B cell (primary cell): ENCODE data around the gene ERC2. TPM values are rescaled to one million over a fixed set of nuclear protein-coding genes. Genes with fewer than 3 reads are reported as not detected.

Experiments
- ATAC-seq: fragments of 200-7000 bp; cut with Tn5 transposase; one replicate; pipeline ENCODE4 v1.10.0; 2021; ENCODE audit warnings: low read depth, mild to moderate bottlenecking, moderate number of reproducible peaks, moderate library complexity
- CTCF ChIA-PET: fragments of 350-600 bp; sonication (Branson Sonifier 250); formaldehyde crosslinking; loops from one replicate; lab custom pipeline; 2021; ENCODE audit warnings: antibody characterized with exemption, inconsistent platforms; lab: Charles Lee
- POLR2A ChIA-PET: fragments of 350-600 bp; sonication (Branson Sonifier 250); formaldehyde crosslinking; loops from one replicate; lab custom pipeline; 2021; ENCODE audit warnings: antibody characterized with exemption; lab: Charles Lee
- DNase-seq: peaks from one replicate; pipeline ENCODE4 v3.0.0; 2013
- H2AFZ ChIP-seq: 2 replicates; pipeline ENCODE4 v1.6.1; 2012; ENCODE audit warnings: mild to moderate bottlenecking, low read depth, low read length; ENCODE audit not compliant: insufficient read depth, poor library complexity, severe bottlenecking
- H3K27ac ChIP-seq, 2 donors: 1 replicate in 1 of 2; 2 replicates in 1 of 2; pipeline ENCODE4 v1.5.1; 2012 to 2013; ENCODE audit warnings: low read length in 2 of 2, mild to moderate bottlenecking in 2 of 2, moderate library complexity in 1 of 2
- H3K27me3 ChIP-seq, 4 experiments: fragments of 200-600 bp in 1 of 4; sonication (generic) in 1 of 4; replicated peaks in 1 of 4; 1 replicate in 2 of 4; 2 replicates in 2 of 4; pipeline versions ENCODE4 v1.6.1 to v1.7.0; 2013 to 2016; ENCODE audit warnings: low read length in 3 of 4, mild to moderate bottlenecking in 2 of 4, mixed read lengths in 1 of 4, moderate library complexity in 1 of 4; ENCODE audit not compliant: insufficient read depth in 4 of 4, control insufficient read depth in 3 of 4; ENCODE audit errors: control extremely low read depth in 1 of 4
- H3K36me3 ChIP-seq, 2 experiments: replicated peaks in 1 of 2; 1 replicate in 1 of 2; 2 replicates in 1 of 2; pipeline versions ENCODE4 v1.6.1 to v1.7.1; 2013; ENCODE audit warnings: low read length in 1 of 2; ENCODE audit not compliant: insufficient read depth in 2 of 2, control insufficient read depth in 1 of 2; ENCODE audit errors: control extremely low read depth in 1 of 2, extremely low read depth in 1 of 2
- H3K4me1 ChIP-seq, 2 donors: fragments of 200-600 bp in 1 of 2; sonication (generic) in 1 of 2; 1 replicate in 1 of 2; 2 replicates in 1 of 2; pipeline versions ENCODE4 v1.5.1 to v1.6.1; 2013 to 2017; ENCODE audit warnings: low read length in 2 of 2; ENCODE audit not compliant: control insufficient read depth in 2 of 2, insufficient read depth in 2 of 2
- H3K4me2 ChIP-seq: replicated peaks from 2 replicates; pipeline ENCODE3; 2012; ENCODE audit warnings: mild to moderate bottlenecking, low read depth, low read length; ENCODE audit not compliant: poor library complexity, severe bottlenecking
- H3K4me3 ChIP-seq, 5 experiments: fragments of 200-600 bp in 1 of 5; sonication (generic) in 1 of 5; 1 replicate in 3 of 5; 2 replicates in 2 of 5; pipeline versions ENCODE4 v1.5.1 to v1.7.0; 2011 to 2016; ENCODE audit warnings: low read length in 4 of 5, mild to moderate bottlenecking in 4 of 5, low read depth in 2 of 5, control low read depth in 1 of 5, moderate library complexity in 1 of 5; ENCODE audit not compliant: insufficient read depth in 1 of 5; ENCODE audit errors: control extremely low read depth in 1 of 5, extremely low read depth in 1 of 5
- H3K79me2 ChIP-seq: fragments of 200-600 bp; sonication (generic); one replicate; pipeline ENCODE4 v1.6.0; 2016; ENCODE audit warnings: low read length; ENCODE audit not compliant: control insufficient read depth, insufficient read depth
- H3K9ac ChIP-seq: fragments of 200-600 bp; sonication (generic); 2 replicates; pipeline ENCODE4 v1.6.1; 2017; ENCODE audit warnings: mild to moderate bottlenecking, low read length, moderate library complexity
- H3K9me3 ChIP-seq, 3 donors: one replicate each; pipeline versions ENCODE4 v1.6.1 to v1.7.1; 2013; ENCODE audit warnings: low read length in 2 of 3; ENCODE audit not compliant: control insufficient read depth in 2 of 3, insufficient read depth in 1 of 3; ENCODE audit errors: control extremely low read depth in 1 of 3
- H4K20me1 ChIP-seq: 2 replicates; pipeline ENCODE4 v1.6.0; 2012; ENCODE audit warnings: mild to moderate bottlenecking, low read length; ENCODE audit not compliant: insufficient read depth, control insufficient read depth, poor library complexity, severe bottlenecking
- H3K27ac Mint-ChIP-seq: one replicate; pipeline ENCODE4 v1.8.0; 2021; ENCODE audit warnings: mixed read lengths
- H3K27me3 Mint-ChIP-seq: one replicate; pipeline ENCODE4 v1.8.0; 2021; ENCODE audit warnings: mixed read lengths
- H3K4me1 Mint-ChIP-seq: one replicate; pipeline ENCODE4 v1.8.0; 2021; ENCODE audit warnings: mixed read lengths
- H3K4me3 Mint-ChIP-seq: one replicate; pipeline ENCODE4 v1.8.0; 2021; ENCODE audit warnings: mixed read lengths
- H3K9me3 Mint-ChIP-seq: one replicate; pipeline ENCODE4 v1.8.0; 2022; ENCODE audit warnings: mixed read lengths; ENCODE audit not compliant: insufficient read depth
- EZH2 ChIP-seq: IDR thresholded peaks from 2 replicates; pipeline ENCODE4 v1.6.1; 2012; ENCODE audit warnings: borderline replicate concordance, low read depth, mild to moderate bottlenecking, moderate library complexity, low read length; ENCODE audit not compliant: insufficient read depth, poor library complexity, severe bottlenecking
- WGBS: methylation state at CpG from one replicate; pipeline ENCODE4 v1.1.5; 2013; ENCODE audit warnings: missing lambda C conversion rate; ENCODE audit not compliant: insufficient coverage; 5-methylcytosine and 5-hydroxymethylcytosine counted together
- intact Hi-C: fragments of 100-400 bp; cut with micrococcal nuclease; formaldehyde crosslinking; loops from one replicate; pipeline ENCODE4 v1.10.0; 2022
- polyA plus RNA-seq: library from polyadenylated mRNA; depleted of rRNA; stranded (reverse); fragments of >200 nt; gene quantifications from 2 replicates; pipeline ENCODE4 v1.2.3, GENCODE V29; 2012
- total RNA-seq, 2 donors: library from RNA; stranded (reverse); fragments of 120-200 nt in 1 of 2; gene quantifications; 1 replicate in 1 of 2; 2 replicates in 1 of 2; pipeline versions ENCODE4 v1.2.3 to v1.2.4, GENCODE V29; 2013 to 2022
- TF ChIP-seq, protein P1 (sequence below): fragments of 200-600 bp; IDR thresholded peaks from one replicate; pipeline ENCODE4 v1.8.0; 2022; ENCODE audit warnings: antibody characterized with exemption, mild to moderate bottlenecking

ERC2 gene
- total and polyA plus RNA-seq, 2 donors (not counting 1 experiment from before 2014, with no cell fraction given), result not detected

DNA sequence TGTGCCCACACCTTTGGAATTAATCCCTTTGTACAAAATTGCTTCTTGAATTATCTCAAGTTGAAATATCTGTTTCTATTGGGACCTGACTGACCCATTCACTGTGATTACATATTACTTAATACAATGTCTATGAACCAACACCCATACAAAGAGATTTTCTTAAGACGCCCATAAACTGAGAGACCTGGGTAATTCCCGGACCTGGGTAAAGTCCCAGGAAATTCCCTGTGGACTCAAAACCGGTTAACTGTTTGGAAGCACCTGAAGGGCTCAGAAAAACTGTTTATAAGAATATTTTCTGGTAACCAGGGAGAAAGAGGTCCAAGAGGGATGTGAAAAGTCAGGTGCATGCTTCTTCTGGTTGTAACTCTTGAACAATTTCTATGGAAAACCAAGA is 667.2 kb downstream of the ERC2 start:
- Mint-ChIP-seq H3K27ac (no peak overlapping the region), H3K9me3 (no peaks in the 10 kb centered on the region), H3K27me3 (peaks cover 4% of the 10 kb centered on the region), H3K4me3 (no peak overlapping the region), H3K4me1 (no peaks in the 10 kb centered on the region)
- DNase-seq, result no peak
- H3K36me3 ChIP-seq, result no peaks in the 10 kb centered on the region
- ChIA-PET CTCF (no interaction called here), POLR2A (no interaction called here)
- no peaks in the 10 kb centered on the region for H3K4me1 ChIP-seq
- no peak overlapping the region for H2AFZ ChIP-seq
- H4K20me1 ChIP-seq, result no peaks in the 10 kb centered on the region
- intact Hi-C loops, result no loop called here
- peaks cover 0 to 2% (median 0%) of the 10 kb centered on the region in 3 donors for H3K9me3 ChIP-seq
- no peak overlapping the region for H3K27ac ChIP-seq
- no peak overlapping the region for H3K9ac ChIP-seq
- H3K79me2 ChIP-seq, result no peaks in the 10 kb centered on the region
- no peak overlapping the region for H3K4me3 ChIP-seq
- no peak overlapping the region for H3K4me2 ChIP-seq
- no peak for TF ChIP-seq EZH2
- TF ChIP-seq, protein P1, sequence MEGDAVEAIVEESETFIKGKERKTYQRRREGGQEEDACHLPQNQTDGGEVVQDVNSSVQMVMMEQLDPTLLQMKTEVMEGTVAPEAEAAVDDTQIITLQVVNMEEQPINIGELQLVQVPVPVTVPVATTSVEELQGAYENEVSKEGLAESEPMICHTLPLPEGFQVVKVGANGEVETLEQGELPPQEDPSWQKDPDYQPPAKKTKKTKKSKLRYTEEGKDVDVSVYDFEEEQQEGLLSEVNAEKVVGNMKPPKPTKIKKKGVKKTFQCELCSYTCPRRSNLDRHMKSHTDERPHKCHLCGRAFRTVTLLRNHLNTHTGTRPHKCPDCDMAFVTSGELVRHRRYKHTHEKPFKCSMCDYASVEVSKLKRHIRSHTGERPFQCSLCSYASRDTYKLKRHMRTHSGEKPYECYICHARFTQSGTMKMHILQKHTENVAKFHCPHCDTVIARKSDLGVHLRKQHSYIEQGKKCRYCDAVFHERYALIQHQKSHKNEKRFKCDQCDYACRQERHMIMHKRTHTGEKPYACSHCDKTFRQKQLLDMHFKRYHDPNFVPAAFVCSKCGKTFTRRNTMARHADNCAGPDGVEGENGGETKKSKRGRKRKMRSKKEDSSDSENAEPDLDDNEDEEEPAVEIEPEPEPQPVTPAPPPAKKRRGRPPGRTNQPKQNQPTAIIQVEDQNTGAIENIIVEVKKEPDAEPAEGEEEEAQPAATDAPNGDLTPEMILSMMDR, result no peak
- no peaks in the 10 kb centered on the region for H3K27me3 ChIP-seq
- no peak for ATAC-seq
- 86% methylated on average over 1 of the region's 3 CpGs for WGBS

DNA sequence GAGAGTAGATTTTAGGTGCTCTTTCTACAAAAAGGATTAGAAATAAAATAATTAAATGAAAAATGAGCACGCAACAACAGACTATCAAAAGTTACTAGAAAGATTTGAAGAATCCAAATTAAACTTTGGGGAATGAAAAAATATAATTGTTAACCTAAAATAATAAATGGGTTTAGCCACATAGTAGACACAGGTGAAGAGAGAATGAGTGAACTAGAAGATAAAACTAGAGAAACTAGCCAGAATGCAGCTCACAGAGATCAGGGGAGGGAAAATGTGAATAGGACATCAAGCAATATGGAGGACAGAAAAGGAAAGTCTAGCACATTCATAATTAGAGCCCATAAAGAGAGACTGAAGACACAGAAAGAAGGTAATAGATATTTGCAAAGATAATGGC is 670.5 kb downstream of the ERC2 start:
- H4K20me1 ChIP-seq, result no peaks in the 10 kb centered on the region
- CTCF ChIA-PET, result no interaction called here
- WGBS, result no CpG with 5 or more reads among the region's 1 CpG
- no peaks in the 10 kb centered on the region for H3K4me1 Mint-ChIP-seq
- intact Hi-C loops, result no loop called here
- TF ChIP-seq, protein P1, result no peak
- TF ChIP-seq EZH2, result no peak
- H3K27me3 ChIP-seq, result no peaks in the 10 kb centered on the region
- POLR2A ChIA-PET, result no interaction called here
- H3K36me3 ChIP-seq, result no peaks in the 10 kb centered on the region
- ATAC-seq (no peak), DNase-seq (no peak)
- peaks cover 4% of the 10 kb centered on the region for H3K27me3 Mint-ChIP-seq
- no peaks in the 10 kb centered on the region for H3K4me1 ChIP-seq
- no peak overlapping the region for H3K4me3 Mint-ChIP-seq
- H3K9me3 ChIP-seq, result peaks cover 0 to 2% (median 0%) of the 10 kb centered on the region in 3 donors
- no peak overlapping the region for H3K27ac ChIP-seq
- H3K27ac Mint-ChIP-seq, result no peak overlapping the region
- H3K4me3 ChIP-seq, result no peak overlapping the region
- no peaks in the 10 kb centered on the region for H3K9me3 Mint-ChIP-seq
- no peaks in the 10 kb centered on the region for H3K79me2 ChIP-seq
- no peak overlapping the region for H3K9ac ChIP-seq
- no peak overlapping the region for H3K4me2 ChIP-seq
- H2AFZ ChIP-seq, result no peak overlapping the region
